ENCODE results near the gene FBXO45.

- TF ChIP-seq EZH2 (IDR thresholded peaks at IDR 0.05) (no peak), POLR2AphosphoS5 (IDR thresholded peaks at IDR 0.05; ENCODE audit: borderline replicate concordance, low read depth, low read length) (no peak), FOXP2 (optimal IDR thresholded peaks at IDR 0.05; ENCODE audit: control extremely low read depth, extremely low read length, insufficient read depth) (no peak)
Measured at GRCh38 chr3:196546537-196546936, 21.9 kb upstream of the FBXO45 start.

All from SK-N-MC (cell line).